Activated CD4-positive, alpha-beta T cell treated with anti-CD3 and anti-CD28 coated beads for 4 hours (primary cell): ENCODE data around the gene NHP2.
A peak's percentile ranks its signal among the peaks of the same experiment; 100 is the strongest.

Experiments used
- DNase-seq, 2 donors: peaks; one replicate each; pipeline ENCODE4 v3.0.0-alpha.2; 2020

NHP2 gene

DNA sequence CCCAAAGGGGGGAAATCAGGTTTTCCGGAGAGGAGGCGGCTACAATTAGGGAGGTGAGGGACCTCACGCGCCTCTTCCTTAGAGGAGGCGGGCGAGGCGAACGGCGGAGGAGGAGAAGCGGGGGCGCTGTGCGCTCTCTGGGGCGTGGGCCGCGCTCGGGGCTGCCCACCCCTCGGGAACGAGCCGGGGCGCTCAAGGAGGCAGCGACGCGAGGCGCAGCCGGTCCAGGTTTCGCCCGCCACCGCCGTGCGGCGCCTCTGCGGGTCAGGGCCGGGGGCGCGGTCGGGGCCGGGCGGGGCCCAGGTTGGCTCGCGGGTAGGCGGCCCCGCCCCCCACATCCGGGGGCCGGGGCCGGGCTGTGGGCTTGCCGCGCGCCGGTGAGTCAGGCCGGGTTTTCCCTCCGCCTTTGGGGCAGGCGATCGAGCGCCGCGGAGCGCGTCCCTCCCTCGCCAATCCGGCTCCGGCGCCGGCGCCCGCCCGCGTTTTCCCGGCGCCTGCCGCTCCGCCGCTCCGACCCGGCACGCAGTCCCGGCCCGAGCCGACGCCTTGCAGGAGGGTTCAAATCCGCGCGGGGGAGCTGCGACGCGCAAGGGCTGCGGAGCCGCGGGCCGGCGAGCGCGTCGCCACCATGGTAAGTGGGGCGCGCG, 40.4 kb downstream of the NHP2 start, which contains the start of gene N4BP3:
N4BP3 (plus strand) TSS at position 392 of the 647 bp plus-strand sequence. CDS start 6,052 bp downstream, outside the sequence.
- peak; percentile 83 to 87 for DNase-seq

GRCh38 chr5:178112545-178112944, 41.1 kb downstream of the NHP2 start:
- no peak for DNase-seq

- DNase-seq: no peak
Observed at GRCh38 chr5:178111925-178112324, 41.8 kb downstream of the NHP2 start.

- no peak for DNase-seq
Observed at GRCh38 chr5:178110511-178110910, 43.2 kb downstream of the NHP2 start.

- DNase-seq: no peak
Observed at GRCh38 chr5:178108966-178109365, 44.7 kb downstream of the NHP2 start.

DNA sequence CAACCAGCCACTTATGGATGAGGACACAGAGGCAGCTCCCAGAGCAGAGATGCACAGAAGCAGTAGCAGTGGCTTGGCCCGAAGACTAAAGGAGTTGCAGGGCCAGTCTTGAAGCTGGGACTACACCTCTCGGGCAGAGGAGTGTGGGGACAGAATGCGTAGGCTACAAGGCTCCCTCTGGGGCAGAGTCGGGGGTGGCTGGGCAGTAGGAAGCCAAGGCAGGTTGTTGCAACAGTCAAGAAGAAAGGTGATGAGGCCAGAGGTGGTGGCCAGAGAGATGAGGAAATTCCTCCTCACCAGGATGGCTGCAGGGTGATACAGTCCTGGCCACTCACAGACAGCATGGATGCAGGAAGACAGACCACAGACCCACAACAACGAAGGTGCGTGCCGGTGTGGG, 45.2 kb downstream of the NHP2 start:
- no peak for DNase-seq

DNA sequence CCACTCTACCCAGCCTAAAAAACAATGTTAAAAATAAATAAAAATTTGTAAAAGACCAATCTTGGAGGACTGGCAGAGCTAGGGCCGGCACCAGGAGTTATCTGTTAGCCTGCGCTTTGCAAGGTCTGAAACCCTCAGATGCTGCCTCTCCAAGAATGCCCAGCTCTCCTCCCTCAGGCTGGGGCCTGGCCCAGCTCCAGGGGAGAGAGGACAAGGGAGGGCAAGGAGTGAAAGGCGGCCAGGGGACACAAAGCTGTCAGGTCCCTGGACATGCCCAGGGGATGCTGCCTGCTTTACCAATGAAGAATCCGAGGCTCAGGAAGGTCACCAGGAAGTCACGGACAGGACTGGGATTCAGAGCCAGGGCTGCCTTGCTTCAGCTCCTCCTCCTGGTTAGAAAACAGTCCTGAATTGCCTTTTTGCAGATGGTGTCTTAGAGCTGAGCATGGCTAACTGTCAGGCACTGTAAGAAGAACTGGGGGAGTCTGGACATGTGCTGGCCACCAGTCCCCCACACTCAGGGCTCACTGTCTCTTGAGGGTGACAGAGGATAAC, 45.9 kb downstream of the NHP2 start:
- no peak for DNase-seq

GRCh38 chr5:178106556-178107239, 47.0 kb downstream of the NHP2 start:
- DNase-seq: no peak

DNA sequence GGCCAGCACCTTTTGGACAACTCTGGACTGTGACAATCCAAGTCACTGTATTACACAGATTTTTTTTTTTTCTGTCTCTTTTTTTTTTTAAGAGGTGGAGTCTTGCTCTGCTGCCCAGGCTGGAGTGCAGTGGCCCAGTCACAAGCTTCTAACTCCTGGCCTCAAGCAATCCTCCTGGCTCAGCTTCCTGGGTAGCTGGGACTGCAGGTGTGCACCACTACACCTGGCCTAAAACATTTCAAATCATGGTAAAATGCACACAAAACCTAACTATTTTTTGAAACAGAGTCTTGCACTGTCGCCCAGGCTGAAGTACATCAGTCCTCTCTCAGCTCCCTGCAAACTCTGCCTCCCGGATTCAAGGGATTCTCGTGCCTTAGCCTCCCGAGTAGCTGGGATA, 47.6 kb downstream of the NHP2 start:
- DNase-seq: no peak

- DNase-seq: no peak
Observed at GRCh38 chr5:178104492-178104891, 49.2 kb downstream of the NHP2 start.

- DNase-seq: no peak
Observed at GRCh38 chr5:178103612-178104011, 50.1 kb downstream of the NHP2 start.
